Pancreas (tissue), 10 donors: Measurements from ENCODE around the gene CDKN3. TPM values are rescaled to one million over a fixed set of nuclear protein-coding genes. Genes with fewer than 3 reads are reported as not detected.

Experiments used
- ATAC-seq, 4 donors: fragments of 200-7000 bp; cut with Tn5 transposase; one replicate each; pipeline versions ENCODE4 v1.8.0 to v1.9.1; 2020; ENCODE audit warnings: mild to moderate bottlenecking in 4 of 4, moderate library complexity in 4 of 4
- DNase-seq, 6 donors: peaks; one replicate each; pipeline ENCODE4 v3.0.0-alpha.2; 2020
- FAIRE-seq: peaks from 2 replicates; lab custom pipeline; 2012; peaks lifted over from hg19 to GRCh38; lab: Jason Lieb, UNC
- H3K27ac ChIP-seq, 4 donors: fragments of 200-600 bp; sonication (generic); 1 replicate in 3 of 4; 2 replicates in 1 of 4; pipeline versions ENCODE4 v1.5.0 to v1.8.0; 2020
- H3K27me3 ChIP-seq, 4 donors: fragments of 200-600 bp; one replicate each; pipeline ENCODE4 v1.8.0; 2021
- H3K36me3 ChIP-seq, 3 donors: fragments of 200-600 bp; sonication (generic) in 1 of 3; one replicate each; pipeline versions ENCODE4 v1.5.0 to v1.8.0; 2020 to 2021
- H3K4me1 ChIP-seq, 3 donors: fragments of 200-600 bp; one replicate each; pipeline ENCODE4 v1.8.0; 2021
- H3K4me3 ChIP-seq, 4 donors: fragments of 200-600 bp; sonication (generic) in 2 of 4; one replicate each; pipeline versions ENCODE4 v1.5.0 to v1.8.0; 2020 to 2021
- H3K9me3 ChIP-seq, 4 donors: fragments of 200-600 bp; one replicate each; pipeline ENCODE4 v1.8.0; 2021
- CTCF ChIP-seq, 4 donors: fragments of 200-600 bp; sonication (generic) in 3 of 4; IDR thresholded peaks; one replicate each; pipeline versions ENCODE4 v1.5.0 to v1.8.0; 2021; ENCODE audit warnings: antibody characterized with exemption in 4 of 4
- intact Hi-C, 3 donors: fragments of 100-400 bp; cut with DNase I; formaldehyde crosslinking; loops; one replicate each; pipeline versions ENCODE4 v1.11.1 to v1.14.2; 2022
- polyA plus RNA-seq, 2 donors: library from polyadenylated mRNA; stranded (reverse); fragments of 200-250 nt; gene quantifications; one replicate each; pipeline ENCODE4 v1.2.3, GENCODE V29; 2013
- total RNA-seq, 6 donors: library from RNA; stranded (reverse); fragmentation: NEBNext Ultra II Directional in 4 of 6; extraction: Animal tissue kit (Norgen Biotek cat#: 25700) in 4 of 6; gene quantifications; one replicate each; pipeline versions ENCODE4 v1.2.1 to v1.2.4, GENCODE V29; 2021 to 2023
- donor health status: healthy with polysubstance abuse.
- donor health status: DM: no; HTN: no; CAD: no; lungs with moderate emphysema.
- donor health status: DM: no; HTN: no; CAD: no.
- donor health status: control.
- donor health status: control.
- donor health status: Bipolar disorder and iron deficiency.
- donor health status: DM: yes; HTN: yes; CAD: no.
- donor health status: DM: no; HTN: no; CAD: no.
- donor health status: DM: no; HTN: no; CAD: no.
- donor health status: DM: yes; HTN: yes; CAD: no.

CDKN3 gene
- total and polyA plus RNA-seq, 8 donors, result 0.61 to 1.6 (median 1.0) TPM; not detected in 1

GRCh38 chr14:54467280-54467679 lies 70.5 kb downstream of the CDKN3 start:
- ATAC-seq, result no peak
- no peak overlapping the region for H3K27ac ChIP-seq
- FAIRE-seq, result no peak
- DNase-seq, result no peak
- no peak for TF ChIP-seq CTCF (IDR thresholded peaks at IDR 0.05)
- H3K4me1 ChIP-seq, result peaks cover 0 to 7% (median 6%) of the 10 kb centered on the region in 3 donors
- no peaks in the 10 kb centered on the region for H3K36me3 ChIP-seq
- no peak overlapping the region for H3K4me3 ChIP-seq
- peaks cover 0 to 16% (median 5%) of the 10 kb centered on the region in 4 donors for H3K27me3 ChIP-seq
- no peaks in the 10 kb centered on the region for H3K9me3 ChIP-seq
- intact Hi-C loops, result no loop called here

Other genes starting within 250 kb of the CDKN3 start
- gene CNIH1, start 44.4 kb downstream of the CDKN3 start, total RNA-seq, result 10 to 100 TPM; 19.7 to 43.5 (median 34.7) TPM
- gene CNIH1, start 44.4 kb downstream of the CDKN3 start, polyA plus RNA-seq, result 10 to 100 TPM; 10.8 to 42.8 TPM
- gene GMFB, start 92.0 kb downstream of the CDKN3 start, total RNA-seq, result 10 to 100 TPM in 5 of 6 donors, 1 to 10 TPM in 1; 6.8 to 21.7 (median 14.5) TPM
- gene GMFB, start 92.0 kb downstream of the CDKN3 start, polyA plus RNA-seq, result 10 to 100 TPM in 1 of 2 donors, 1 to 10 TPM in 1; 5.4 to 13.5 TPM
- gene CGRRF1, start 112.9 kb downstream of the CDKN3 start, total RNA-seq, result 10 to 100 TPM in 3 of 6 donors, 1 to 10 TPM in 3; 8.3 to 11.8 (median 9.9) TPM
- 10 to 100 TPM; 12.9 to 17.6 TPM for gene CGRRF1, start 112.9 kb downstream of the CDKN3 start, polyA plus RNA-seq
- 10 to 100 TPM in 2 of 6 donors, 1 to 10 TPM in 4; 5.1 to 12.2 (median 9.6) TPM for gene SAMD4A, start 170.1 kb downstream of the CDKN3 start, total RNA-seq
- 1 to 10 TPM; 2.9 to 4.9 TPM for gene SAMD4A, start 170.1 kb downstream of the CDKN3 start, polyA plus RNA-seq